ENCODE results near the gene DUSP9. TPM values are rescaled to one million over a fixed set of nuclear protein-coding genes. Genes with fewer than 3 reads are reported as not detected.
A peak's percentile ranks its signal among the peaks of the same experiment; 100 is the strongest.

The DUSP9 gene
- total RNA-seq, 4 donors from 2014 or later: not detected

DNA sequence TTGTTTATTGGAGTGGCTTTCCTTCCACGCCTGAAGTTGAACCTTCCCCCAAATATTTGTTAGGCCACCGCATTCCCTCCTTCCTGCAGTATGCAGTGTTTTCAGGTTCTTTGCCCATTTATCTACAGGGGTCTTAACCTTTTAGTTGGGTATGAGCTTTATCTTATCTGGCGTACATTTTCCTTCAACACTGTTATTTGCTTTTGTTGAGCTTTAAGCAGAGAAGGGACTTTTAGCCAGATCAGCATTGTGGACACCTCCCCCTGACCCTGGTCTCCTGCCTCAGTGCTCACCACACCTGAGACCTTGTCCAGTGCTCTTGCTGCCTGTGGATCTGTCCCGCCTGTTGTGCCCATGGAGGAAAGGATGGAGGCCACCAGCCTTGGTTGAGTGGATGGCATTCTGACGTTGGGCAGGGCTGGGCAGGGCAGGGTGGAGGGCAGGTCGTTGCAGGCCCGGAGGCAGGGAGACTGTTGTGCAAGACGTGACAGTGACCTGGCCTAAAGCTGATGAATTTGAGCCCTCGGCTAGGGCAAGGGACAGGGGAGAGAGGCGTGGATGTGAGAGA is 998 bp upstream of the DUSP9 start:
- DNase-seq: no peak
- intact Hi-C loops (cut with DNase I; ENCODE audit: low total_unique reads): no loop called here

DNA sequence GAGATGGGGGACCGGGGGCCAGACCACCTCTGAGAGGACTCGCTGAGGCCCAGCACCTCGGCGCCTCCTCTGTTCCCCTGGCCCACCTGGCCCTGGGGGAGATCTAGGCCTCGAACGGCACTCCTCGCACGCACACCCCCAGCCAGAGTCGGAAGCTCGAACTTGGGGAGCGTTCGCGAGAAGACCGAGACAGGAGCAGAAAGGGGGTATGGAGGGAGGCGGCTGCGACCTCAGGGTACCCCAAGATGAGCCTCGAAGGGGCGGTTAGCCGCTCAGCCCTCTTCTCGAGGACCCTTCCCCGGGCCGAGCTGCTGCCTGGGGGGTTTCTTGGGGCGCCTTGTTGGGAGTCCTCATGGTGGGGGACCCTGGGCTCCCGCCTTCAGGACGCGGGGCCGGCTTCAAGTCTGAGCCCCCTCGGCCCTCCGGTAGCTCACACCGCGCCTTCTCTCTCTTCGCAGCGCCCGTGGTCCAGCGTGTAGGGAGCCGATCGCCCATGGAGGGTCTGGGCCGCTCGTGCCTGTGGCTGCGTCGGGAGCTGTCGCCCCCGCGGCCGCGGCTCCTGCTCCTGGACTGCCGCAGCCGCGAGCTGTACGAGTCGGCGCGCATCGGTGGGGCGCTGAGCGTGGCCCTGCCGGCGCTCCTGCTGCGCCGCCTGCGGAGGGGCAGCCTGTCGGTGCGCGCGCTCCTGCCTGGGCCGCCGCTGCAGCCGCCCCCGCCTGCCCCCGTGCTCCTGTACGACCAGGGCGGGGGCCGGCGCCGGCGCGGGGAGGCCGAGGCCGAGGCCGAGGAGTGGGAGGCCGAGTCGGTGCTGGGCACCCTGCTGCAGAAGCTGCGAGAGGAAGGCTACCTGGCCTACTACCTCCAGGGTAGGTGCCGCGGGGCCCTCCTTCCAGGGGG is 706 bp downstream of the DUSP9 start:
- intact Hi-C loops (cut with DNase I; ENCODE audit: low total_unique reads): no loop called here

More for the DNA sequence above, 998 bp upstream of the DUSP9 start:
- no peak overlapping the region for H3K27ac ChIP-seq
- peaks cover 19 to 71% (median 46%) of the 10 kb centered on the region in 3 donors for H3K27me3 ChIP-seq
- peaks cover 0 to 8% of the 10 kb centered on the region in 2 donors for H3K4me1 ChIP-seq
- H3K36me3 ChIP-seq: no peaks in the 10 kb centered on the region
- ATAC-seq: no peak
- in situ Hi-C loops (cut with MboI; ENCODE audit: low sequenced_read_pairs in 4 of 4): no loop called here
- H3K4me3 ChIP-seq: no peak overlapping the region
- TF ChIP-seq, protein P1, sequence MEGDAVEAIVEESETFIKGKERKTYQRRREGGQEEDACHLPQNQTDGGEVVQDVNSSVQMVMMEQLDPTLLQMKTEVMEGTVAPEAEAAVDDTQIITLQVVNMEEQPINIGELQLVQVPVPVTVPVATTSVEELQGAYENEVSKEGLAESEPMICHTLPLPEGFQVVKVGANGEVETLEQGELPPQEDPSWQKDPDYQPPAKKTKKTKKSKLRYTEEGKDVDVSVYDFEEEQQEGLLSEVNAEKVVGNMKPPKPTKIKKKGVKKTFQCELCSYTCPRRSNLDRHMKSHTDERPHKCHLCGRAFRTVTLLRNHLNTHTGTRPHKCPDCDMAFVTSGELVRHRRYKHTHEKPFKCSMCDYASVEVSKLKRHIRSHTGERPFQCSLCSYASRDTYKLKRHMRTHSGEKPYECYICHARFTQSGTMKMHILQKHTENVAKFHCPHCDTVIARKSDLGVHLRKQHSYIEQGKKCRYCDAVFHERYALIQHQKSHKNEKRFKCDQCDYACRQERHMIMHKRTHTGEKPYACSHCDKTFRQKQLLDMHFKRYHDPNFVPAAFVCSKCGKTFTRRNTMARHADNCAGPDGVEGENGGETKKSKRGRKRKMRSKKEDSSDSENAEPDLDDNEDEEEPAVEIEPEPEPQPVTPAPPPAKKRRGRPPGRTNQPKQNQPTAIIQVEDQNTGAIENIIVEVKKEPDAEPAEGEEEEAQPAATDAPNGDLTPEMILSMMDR (IDR thresholded peaks at IDR 0.05 in 4 of 5, conservative IDR thresholded peaks at IDR 0.05 in 1 of 5): no peak
- no peak for TF ChIP-seq POLR2A (IDR thresholded peaks at IDR 0.05)
- no peaks in the 10 kb centered on the region for H3K9me3 ChIP-seq

GRCh38 chrX:153648358-153649177 is 1.6 kb downstream of the DUSP9 start:
- H3K27me3 ChIP-seq: peaks cover 7 to 47% (median 26%) of the 10 kb centered on the region in 3 donors

More for the DNA sequence above, 706 bp downstream of the DUSP9 start:
- ATAC-seq (no peak), DNase-seq (no peak)
- Histone ChIP-seq H3K27me3 (peaks cover 15 to 56% (median 35%) of the 10 kb centered on the region in 3 donors), H3K4me3 (no peak overlapping the region), H3K36me3 (no peaks in the 10 kb centered on the region), H3K4me1 (no peaks in the 10 kb centered on the region), H3K27ac (no peak overlapping the region), H3K9me3 (no peaks in the 10 kb centered on the region)
- in situ Hi-C loops (cut with MboI; ENCODE audit: low sequenced_read_pairs in 4 of 4): no loop called here
- TF ChIP-seq, protein P1 (IDR thresholded peaks at IDR 0.05 in 4 of 5, conservative IDR thresholded peaks at IDR 0.05 in 1 of 5): no peak
- no peak for TF ChIP-seq POLR2A (IDR thresholded peaks at IDR 0.05)

GRCh38 chrX:153649178-153649914 is 2.3 kb downstream of the DUSP9 start:
- in situ Hi-C loops (cut with MboI; ENCODE audit: low sequenced_read_pairs in 4 of 4) (no loop called here), intact Hi-C loops (cut with DNase I; ENCODE audit: low total_unique reads) (no loop called here)
- H3K36me3 ChIP-seq: no peaks in the 10 kb centered on the region
- ATAC-seq (no peak), DNase-seq (no peak)
- H3K27ac ChIP-seq: no peak overlapping the region
- no peak overlapping the region for H3K4me3 ChIP-seq
- H3K4me1 ChIP-seq: no peaks in the 10 kb centered on the region
- H3K9me3 ChIP-seq: no peaks in the 10 kb centered on the region
- TF ChIP-seq, protein P1 (IDR thresholded peaks at IDR 0.05 in 4 of 5, conservative IDR thresholded peaks at IDR 0.05 in 1 of 5): peak in 1 of 5 experiments; percentile 13
- TF ChIP-seq POLR2A (IDR thresholded peaks at IDR 0.05): no peak
- H3K27me3 ChIP-seq: peaks cover 7 to 44% (median 23%) of the 10 kb centered on the region in 3 donors

More at GRCh38 chrX:153648358-153649177, 1.6 kb downstream of the DUSP9 start:
- DNase-seq (no peak), ATAC-seq (no peak)
- in situ Hi-C loops (cut with MboI; ENCODE audit: low sequenced_read_pairs in 4 of 4): no loop called here
- Histone ChIP-seq H3K9me3 (no peaks in the 10 kb centered on the region), H3K4me3 (no peak overlapping the region), H3K4me1 (no peaks in the 10 kb centered on the region), H3K36me3 (no peaks in the 10 kb centered on the region), H3K27ac (no peak overlapping the region)
- intact Hi-C loops (cut with DNase I; ENCODE audit: low total_unique reads): no loop called here
- no peak for TF ChIP-seq POLR2A (IDR thresholded peaks at IDR 0.05)
- TF ChIP-seq, protein P1 (IDR thresholded peaks at IDR 0.05 in 4 of 5, conservative IDR thresholded peaks at IDR 0.05 in 1 of 5): no peak
